Kidney tubule cell (primary cell): ENCODE results near the gene DUSP5.
"Not testable (repeated sequence)": the region's sequence is repeated elsewhere in the genome, so short reads cannot be mapped to it uniquely, and the experiment has no call there.

Experiments used
- DNase-seq: peaks from one replicate; pipeline ENCODE4 v3.0.0-alpha.2; 2018; ENCODE audit warnings: low spot score

Gene DUSP5, protein sequence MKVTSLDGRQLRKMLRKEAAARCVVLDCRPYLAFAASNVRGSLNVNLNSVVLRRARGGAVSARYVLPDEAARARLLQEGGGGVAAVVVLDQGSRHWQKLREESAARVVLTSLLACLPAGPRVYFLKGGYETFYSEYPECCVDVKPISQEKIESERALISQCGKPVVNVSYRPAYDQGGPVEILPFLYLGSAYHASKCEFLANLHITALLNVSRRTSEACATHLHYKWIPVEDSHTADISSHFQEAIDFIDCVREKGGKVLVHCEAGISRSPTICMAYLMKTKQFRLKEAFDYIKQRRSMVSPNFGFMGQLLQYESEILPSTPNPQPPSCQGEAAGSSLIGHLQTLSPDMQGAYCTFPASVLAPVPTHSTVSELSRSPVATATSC

DNA sequence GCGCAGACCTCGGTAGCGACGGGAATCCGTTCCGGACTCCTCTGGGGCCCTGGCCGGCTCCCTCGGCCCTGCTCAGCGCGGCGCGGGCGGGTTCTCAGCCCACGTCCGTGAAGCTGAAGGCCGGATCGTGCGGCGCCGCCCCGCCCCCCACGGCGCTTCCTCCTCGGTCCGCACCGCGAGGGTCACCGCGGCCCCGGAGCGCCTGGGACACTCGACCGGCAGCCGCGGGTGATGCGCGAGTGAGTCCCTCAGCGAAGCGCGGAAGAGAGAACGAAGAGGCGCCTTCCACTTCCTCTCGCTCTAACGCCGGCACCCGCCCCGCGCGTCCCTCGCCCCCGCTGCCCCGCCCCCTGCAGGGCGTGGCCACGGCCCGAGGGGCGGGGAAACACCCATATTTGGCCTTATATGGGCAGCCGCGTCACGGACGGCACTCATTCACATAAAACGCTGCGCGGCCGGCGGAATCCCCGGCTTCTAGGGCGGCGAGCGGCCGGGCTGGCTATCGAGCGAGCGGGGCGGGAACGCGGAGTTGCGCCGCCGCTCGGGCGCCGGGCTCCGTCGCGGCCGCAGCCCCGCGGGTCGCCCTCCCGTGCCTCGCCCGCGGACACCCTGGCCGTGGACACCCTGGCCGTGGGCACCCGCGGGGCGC, at the start of gene DUSP5:
Gene DUSP5 (plus strand): TSS at position 470 of the 649 bp plus-strand sequence. CDS start 215 bp downstream, outside the sequence.
- DNase-seq = peak; percentile 97

DNA sequence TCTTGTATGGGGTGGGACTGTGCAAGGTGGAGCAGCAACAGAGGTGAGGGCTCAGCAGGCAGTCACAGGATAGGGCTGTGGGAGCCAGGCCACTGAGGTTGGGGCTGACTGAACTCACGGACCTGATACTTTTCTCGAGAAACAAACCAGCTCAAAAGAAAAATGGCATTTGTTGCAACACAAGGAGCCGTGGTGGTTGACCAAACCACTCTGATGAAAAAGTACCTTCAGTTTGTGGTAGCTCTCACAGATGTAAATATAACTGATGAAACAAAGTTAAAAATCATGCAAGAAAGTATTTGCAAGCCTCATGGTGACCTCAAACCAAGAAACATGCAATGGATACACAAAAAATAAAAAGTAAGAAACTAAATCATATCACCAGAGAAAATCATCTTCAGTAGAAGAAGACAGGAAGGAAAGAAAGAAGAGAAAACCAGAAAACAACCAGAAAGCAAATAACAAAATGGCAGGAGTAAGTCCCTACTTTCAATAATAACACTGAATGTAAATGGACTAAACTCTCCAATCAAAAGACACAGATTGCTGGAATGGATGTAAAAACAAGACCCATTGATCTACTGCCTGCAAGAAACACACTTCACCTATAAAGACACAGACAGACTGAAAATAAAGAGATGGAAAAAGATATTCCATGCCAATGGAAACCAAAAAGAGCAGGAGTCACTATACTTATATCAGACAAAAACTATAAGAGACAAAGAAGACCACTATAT, 48.9 kb upstream of the DUSP5 start:
- no peak for DNase-seq

DNA sequence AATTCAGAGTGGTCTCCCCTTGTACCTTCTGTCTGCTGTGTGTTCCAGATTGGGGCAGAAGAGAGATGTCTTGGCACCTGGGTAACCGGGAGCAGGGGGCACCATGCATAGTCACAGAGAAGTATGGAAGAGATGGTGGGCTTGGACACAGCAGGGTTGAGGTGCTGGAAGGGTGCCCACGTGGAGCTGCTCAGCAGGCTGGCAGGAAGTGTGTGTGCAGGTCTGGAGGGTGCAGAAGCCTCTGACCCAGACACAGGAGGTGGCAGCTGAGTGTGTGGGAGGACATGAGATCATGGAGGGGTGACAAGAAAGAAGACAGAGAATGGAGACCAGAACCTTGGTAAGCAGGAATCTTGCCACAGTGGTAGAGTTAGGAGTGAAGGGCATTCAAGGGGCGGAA, 42.3 kb upstream of the DUSP5 start:
- DNase-seq = peak; percentile 20

DNA sequence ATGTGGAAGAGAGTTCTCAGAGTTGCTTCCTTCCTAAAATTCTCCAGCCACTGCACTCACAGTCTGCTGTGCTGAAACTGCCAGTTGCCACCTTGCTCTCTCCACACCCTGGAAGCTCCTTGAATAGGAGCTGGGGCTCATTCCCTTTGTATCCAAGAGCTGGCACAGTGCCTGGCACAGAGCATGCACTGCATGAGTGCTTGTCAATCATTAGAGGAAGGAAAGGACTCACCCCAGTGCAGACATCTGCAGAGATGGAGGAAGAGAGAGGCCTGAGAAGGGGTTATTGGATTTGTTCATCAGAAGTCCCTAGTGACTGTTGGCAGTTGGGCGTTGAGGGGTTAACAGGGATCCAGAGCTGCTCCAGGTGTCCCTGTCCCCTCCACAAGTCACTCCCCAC, 41.7 kb upstream of the DUSP5 start:
- peak; percentile 83 for DNase-seq

DNA sequence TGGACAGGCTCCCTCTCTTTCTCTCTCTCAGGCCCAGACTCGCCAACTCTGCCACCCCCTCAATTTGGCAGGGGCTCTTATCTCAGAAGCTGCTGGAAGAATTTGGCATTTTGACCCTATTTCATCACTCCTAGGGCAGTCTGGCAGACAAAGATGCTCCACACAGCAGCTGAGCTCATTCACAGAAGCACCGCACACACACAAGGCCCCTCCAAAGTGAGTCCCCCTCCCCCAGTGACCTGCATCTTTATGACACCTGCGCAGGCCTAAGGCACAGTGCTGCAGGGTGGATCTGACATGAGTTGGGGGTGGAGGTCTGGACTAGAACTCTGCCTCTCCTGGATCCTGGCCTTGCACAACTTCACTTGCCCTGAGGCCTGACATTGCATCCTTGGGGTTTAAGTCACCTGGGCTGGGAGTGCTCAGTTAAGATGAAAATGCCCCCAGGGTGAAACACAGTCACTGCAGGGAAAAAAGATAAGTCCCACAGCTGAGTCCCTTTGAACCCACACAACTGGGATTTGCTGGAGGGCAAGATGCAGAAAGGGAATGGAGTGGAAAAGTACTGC, 41.1 kb upstream of the DUSP5 start:
- peak; percentile 58 for DNase-seq

DNA sequence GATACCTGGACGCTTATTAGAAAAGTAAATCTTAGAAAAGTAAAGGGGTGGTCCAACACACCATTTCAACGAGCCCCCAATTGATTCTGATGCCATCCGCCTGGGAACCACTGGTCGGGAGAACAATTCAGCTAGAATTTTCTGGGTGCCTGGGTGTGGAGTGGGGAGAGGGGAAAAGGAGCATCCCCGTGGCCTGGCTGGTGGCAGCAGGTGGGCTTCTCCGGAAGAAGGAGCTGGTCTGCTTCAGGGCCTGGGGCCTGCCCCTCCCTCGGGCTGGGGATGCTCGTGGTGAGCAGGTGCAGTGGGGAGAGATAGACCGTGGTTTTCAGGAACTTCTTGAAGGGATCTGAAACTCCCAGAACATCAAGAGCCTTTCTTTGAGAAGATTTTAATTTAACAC, 39.9 kb upstream of the DUSP5 start:
- DNase-seq = no peak

DNA sequence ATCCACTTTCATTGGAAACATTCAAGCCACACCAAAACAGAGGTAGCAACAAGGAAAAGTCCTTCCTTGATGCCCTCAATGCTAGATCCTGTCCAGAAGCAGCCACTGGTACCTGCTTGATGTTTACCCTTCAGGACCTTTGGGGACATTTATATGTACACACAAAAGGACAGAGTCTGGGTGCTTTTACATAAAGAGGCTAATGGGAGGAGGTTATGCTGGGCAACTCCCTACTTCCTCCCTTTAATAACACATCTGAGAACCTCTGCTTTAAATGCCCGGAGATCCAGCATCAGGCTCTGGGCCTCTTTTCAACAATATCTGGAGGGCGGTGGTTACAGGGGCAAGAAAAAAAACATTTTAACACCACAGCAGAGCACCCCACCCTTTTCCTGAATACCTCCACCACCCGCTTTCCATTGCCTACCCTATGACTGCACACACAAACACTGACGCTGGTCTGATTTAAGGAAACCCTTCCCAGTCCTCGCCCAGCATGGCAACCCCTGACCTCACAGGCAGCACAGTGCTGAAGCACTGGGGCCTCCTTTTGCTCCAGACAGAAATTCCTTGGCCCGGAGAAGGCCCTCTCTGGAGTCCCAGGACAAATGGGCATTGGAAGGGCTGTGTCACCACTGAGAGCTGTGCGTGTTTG, 39.3 kb upstream of the DUSP5 start:
- no peak for DNase-seq

DNA sequence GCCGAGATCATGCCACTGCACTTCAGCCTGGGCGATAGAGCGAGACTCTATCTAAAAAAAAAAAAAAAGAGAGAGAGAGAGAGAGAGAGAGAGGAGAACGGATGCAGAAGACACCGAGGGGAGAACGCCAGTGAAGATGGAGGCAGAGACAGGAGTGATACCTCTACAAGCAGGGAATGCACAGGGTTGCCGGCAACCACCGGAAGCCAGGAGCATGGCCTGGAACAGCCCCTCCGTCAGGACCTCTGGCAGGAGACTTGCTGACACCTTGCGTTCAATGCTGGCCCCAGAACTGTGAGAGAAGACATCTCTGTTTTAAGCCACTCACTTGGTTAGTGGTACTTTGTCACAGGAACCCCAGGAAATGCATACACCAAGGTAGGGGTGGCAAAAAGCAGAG, 38.1 kb upstream of the DUSP5 start:
- DNase-seq = no peak

DNA sequence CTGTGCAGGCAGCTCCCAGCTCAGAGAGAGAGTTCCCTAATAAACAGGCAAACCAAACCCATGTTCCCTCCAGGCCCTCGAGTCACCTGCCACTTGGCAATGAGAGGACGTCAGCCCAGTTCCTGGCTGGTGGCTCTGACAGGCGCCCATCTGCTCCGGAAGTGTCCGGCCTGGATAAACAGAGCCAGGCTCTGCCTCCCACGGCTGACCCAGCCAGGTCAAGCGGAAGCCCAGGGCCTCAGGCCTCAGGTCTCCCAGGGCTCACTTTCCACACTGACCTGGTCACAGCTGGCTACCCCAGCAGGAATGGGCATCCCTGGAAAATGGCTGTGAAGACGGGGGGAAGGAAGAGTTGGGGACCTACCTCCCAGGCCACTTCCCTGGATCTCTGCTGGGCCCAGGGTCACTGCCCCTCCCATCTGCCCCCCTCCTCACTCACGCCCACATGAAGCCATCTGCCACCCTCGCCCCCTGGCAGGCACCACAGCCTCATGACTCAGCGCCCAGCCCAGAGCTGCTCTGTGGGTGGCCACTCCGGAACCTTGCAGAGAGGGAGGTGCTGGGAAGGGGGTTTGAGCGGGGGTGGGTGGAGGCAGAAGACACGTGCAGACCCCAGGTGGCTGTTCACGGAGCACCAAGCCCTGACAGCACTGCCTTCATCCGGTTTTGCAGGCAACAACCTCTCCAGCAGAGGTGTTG, 37.4 kb upstream of the DUSP5 start:
- peak; percentile 87 for DNase-seq

DNA sequence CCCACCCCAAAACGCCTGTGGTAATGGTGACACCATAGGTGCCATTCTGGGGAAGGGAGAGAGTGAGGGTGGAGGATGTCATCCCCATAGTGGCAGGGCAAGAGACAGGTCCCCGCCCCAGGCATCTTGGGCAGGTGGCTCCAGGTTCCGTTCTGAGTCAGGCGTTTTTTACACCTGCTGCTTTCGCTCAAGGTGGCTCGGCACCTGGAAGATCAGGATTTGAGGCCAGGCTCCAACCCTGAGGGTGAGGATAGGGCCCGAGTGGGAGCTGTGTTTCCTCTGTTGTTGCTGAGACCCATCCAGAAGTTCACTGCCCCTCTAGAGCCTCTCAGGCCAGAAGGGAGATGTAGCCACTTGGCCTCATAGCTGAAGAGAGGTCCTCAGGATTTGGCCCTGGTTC, 36.6 kb upstream of the DUSP5 start:
- no peak for DNase-seq

DNA sequence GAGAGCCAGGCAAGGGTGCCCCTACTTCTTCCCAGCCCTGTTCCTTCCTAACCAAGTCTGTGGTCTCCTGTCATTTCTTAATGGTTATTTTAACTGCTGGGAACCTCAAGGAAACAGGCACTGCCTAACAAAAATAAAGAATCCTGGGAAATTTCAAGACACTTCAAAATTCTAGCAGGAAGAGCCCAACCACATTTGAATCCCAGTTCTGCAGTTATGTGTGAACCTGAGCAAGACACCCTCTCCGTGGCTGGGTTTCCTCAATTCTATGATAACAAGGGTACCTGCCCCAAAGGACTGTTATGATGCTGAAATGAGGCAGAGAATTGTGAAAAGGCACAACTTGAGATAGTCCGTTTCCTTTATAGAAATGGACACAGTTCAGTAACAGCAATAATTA, 36.2 kb upstream of the DUSP5 start:
- no peak for DNase-seq

DNA sequence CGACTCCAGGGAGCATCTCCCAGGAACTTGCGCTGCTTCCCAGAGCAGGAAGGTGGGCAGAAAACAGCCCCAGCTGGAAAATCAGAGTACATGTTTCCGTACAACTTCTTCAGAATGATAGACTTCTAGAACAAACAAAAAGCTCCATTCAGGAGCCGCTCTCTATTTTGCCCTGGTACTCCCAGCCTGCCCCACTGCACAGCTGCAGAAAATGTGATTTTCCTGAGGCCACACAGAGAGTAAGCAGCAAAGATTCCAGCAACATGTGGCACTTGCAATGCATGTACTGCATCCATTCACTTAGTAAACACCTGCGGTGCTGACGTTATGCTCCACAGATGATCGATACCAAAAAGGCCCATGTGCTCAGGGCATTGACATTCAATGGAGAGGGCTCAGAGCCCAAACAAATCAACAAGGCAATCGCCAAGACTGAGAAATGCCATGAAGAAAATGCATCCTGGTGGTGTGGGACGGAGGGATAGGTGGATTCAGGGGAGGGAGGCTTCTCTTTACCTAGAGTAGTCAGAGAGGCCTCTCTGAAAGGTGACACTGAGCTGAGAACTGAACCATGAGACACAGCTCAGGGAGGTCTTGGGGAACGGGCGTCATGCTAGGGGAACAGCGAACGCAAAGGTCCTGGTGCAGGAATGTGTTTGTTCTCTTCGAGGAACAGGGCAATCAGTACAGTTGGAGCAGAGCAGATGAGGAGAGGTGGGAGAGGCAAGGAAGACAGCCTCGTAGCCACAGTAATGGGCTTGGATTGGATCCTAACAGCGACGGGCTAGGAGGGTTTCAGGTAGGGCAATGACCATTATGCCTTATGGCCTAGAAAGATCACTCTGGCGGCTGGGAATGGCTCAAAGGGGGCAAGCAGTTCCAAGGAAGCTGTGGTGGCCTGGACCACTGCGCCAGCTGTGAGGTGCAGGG, 35.3 kb upstream of the DUSP5 start:
- DNase-seq = no peak

DNA sequence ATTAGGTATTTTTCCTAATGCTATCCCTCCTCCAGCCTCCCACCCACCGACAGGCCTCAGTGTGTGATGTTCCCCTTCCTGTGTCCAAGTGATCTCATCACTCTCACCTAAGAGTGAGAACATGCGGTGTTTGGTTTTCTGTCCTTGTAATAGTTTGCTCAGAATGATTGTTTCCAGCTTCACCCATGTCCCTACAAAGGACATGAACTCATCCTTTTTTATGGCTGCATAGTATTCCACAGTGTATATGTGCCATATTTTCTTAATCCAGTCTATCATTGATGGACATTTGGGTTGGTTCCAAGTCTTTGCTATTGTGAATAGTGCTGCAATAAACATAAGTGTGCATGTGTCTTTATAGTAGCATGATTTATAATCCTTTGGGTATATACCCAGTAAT, 29.4 kb upstream of the DUSP5 start:
- DNase-seq = not testable (repeated sequence)

DNA sequence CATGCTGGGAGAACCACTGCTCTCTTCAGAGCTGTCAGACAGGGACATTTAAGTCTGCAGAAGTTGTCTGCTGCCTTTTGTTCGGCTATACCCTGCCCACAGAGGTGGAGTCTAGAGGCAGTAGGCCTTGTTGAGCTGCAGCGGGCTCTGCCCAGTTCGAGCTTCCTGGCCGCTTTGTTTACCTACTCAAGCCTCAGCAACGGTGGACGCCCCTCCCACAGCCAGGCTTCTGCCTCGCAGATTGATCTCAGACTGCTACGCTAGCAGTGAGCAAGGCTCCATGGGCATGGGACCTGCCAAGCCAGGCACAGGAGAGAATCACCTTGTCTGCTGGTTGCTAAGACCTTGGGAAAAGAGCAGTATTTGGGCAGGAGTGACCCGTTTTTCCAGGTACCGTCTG, 27.2 kb upstream of the DUSP5 start:
- not testable (repeated sequence) for DNase-seq

DNA sequence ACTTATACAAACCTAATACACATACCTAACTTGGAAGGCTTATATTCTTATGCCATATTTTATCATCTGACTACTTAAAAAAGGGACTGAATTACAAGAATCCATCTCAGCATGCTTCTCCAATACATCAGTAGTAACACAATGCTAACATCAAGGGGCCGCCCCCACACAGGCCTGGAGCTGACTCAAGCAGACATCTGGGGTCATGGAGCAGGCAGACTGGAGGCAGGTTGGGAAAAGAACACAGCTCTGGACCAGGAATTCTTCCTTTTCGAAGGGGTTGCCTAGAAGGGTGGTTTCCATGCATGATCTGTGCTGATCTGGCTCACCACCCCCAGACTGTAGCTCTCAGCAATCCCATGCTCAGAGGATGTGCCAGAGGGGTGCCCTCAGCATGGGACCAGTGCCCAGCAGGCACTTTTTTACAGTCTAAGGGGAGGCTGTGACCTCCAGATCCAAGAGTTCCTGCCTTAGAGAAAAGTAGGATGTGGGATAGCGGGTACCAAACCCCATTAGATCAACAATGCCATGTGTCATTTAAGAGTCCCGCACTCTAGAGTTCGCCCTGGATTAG, 26.1 kb upstream of the DUSP5 start:
- DNase-seq = peak; percentile 50

DNA sequence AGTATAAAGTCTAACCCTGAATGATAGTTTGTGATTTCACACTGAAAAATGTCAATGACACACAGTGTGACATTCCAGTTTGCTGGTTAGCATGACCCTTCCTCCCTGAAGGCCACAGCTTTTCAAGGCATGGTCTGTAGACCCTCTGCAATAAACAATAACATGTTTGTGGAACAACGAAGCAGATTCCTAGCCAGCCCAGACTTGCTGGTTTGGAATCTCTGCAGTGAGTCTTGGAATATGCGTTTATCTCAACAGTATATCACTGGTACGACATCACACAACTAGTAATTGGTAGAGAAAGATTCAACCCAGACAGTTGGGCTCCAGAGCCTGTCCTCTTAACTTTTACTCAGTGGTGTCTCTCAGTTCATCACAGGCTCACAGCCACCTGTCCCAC, 23.7 kb upstream of the DUSP5 start:
- no peak for DNase-seq

DNA sequence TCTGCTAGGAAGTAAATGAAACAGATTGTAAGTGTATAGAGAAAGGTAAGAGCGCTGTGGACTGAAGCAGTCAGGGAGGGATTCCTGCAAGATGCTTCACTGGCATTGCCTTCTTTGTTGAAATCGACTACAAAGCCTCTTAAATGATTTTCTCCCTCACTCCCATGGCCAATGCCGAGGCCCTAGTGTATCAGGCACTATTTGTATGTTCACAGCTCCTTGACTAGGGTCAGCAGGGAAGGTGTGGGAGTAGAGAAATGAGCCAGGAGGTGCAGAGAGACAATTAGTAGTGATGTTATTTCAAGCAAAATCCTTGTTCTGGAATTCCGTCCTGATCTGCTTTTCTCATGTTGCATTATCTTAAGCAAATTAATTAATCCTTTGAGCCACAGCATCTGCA, 22.9 kb upstream of the DUSP5 start:
- DNase-seq = no peak

DNA sequence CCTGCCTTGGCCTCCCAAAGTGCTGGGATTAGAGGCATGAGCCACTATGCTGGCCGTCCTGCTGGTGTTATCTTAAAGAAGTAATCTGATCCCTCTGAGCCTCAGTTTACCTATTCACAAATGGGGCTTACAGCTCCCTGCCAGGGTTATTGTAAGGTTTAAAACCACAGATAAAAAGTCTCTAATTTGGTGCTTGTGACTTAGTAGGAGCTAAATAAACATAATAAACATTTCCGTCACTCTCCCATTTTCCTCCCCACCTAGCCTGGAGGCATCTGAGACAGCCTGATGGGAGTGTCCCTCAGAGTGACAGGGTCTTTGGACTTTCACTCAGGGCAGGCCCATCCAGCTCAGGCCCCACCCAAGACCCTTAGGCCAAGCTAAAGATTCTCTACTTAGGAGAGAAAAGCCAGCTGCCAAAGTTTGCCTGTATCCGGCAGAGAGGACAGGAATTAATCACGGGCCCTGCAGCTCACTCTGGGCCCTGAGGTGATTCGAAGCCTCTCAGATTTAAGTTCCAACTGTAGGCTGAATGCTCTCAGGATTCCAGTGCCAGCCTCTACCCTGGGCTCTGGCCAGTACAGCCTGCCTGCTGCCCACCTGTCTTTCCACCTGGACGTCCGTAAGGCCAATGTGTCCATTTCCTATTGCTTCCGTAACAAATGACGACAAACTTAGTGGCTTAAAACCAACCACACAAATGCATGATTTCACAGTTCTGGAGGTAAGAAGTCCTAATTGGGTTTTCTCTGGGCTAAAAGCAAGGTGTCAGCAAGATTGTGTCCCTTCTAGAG, 21.8 kb upstream of the DUSP5 start:
- no peak for DNase-seq

DNA sequence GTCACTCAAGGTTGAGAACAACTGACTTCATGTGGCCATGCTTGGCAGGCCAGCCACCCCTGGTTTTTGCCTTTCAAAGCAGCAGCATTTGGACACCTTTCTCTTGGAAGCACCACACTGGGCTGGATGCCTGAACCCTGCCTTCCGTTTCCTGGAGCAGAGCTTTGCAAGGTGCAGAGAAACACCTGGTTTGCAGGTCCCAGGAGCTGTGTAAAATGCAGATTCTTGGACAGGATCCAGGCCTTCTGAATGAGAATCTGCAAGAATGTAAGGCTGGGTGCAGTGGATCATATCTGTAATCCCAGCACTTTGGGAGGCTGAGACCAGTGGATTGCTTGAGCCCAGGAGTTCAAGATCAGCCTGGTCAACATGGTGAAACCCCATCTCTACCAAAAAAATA, 18.0 kb upstream of the DUSP5 start:
- peak; percentile 18 for DNase-seq
